HUES64 (cell line): Measurements from ENCODE around the gene MACROD2.

Source experiments
- H3K27ac ChIP-seq: 2 replicates; pipeline ENCODE4 v1.7.0; 2013; ENCODE audit warnings: low read depth, low read length, inconsistent platforms
- H3K27me3 ChIP-seq: 2 replicates; pipeline ENCODE4 v1.6.1; 2013; ENCODE audit warnings: mild to moderate bottlenecking, low read length; ENCODE audit not compliant: insufficient read depth
- H3K36me3 ChIP-seq: 2 replicates; pipeline ENCODE4 v1.6.1; 2013; ENCODE audit warnings: mild to moderate bottlenecking, low read length; ENCODE audit not compliant: insufficient read depth
- H3K4me1 ChIP-seq: 2 replicates; pipeline ENCODE4 v1.6.1; 2013; ENCODE audit warnings: mild to moderate bottlenecking, low read length, moderate library complexity; ENCODE audit not compliant: insufficient read depth
- H3K4me3 ChIP-seq: 2 replicates; pipeline ENCODE4 v1.5.1; 2013; ENCODE audit warnings: mild to moderate bottlenecking, low read length, moderate library complexity
- H3K9ac ChIP-seq: 2 replicates; pipeline ENCODE4 v1.6.1; 2013; ENCODE audit warnings: mild to moderate bottlenecking, low read depth, low read length
- H3K9me3 ChIP-seq: 2 replicates; pipeline ENCODE4 v1.6.1; 2013; ENCODE audit warnings: low read depth, low read length; ENCODE audit not compliant: insufficient read depth
- WGBS: fragments of 150-250, 120-280 bp; methylation state at CpG from one replicate; pipeline ENCODE4 v1.1.7; 2013; ENCODE audit warnings: missing lambda C conversion rate; 5-methylcytosine and 5-hydroxymethylcytosine counted together

The MACROD2 gene

GRCh38 chr20:15248618-15249395 is 1253.5 kb downstream of the MACROD2 start:
- WGBS: 93% methylated on average over 7 of the region's 7 CpGs

DNA sequence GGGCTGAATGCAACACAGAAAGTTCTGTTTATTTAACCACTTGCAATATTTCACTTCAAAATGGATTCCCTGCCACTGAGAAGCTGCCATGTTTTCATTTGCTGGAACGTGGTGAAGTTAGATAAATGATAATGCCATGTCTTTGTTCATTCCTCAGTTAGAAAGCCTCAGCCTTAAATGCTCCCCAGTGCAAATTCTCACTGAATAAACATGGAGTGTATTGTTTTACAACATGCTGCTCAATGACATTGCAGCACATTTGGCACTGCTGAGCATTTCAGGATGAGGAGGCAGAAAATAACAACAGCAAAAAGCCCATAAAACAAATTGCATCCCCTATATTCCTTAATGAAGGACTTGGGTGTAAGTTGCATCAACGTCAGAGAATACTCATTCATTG is 1255.9 kb downstream of the MACROD2 start:
- H3K36me3 ChIP-seq: no peaks in the 10 kb centered on the region
- no peak overlapping the region for H3K4me3 ChIP-seq
- H3K27me3 ChIP-seq: no peaks in the 10 kb centered on the region
- H3K9me3 ChIP-seq: no peaks in the 10 kb centered on the region
- 89% methylated on average over 1 of the region's 2 CpGs for WGBS
- no peak overlapping the region for H3K9ac ChIP-seq
- H3K27ac ChIP-seq: no peak overlapping the region
- H3K4me1 ChIP-seq: no peaks in the 10 kb centered on the region

More at GRCh38 chr20:15248618-15249395, 1253.5 kb downstream of the MACROD2 start:
- Histone ChIP-seq H3K36me3 (no peaks in the 10 kb centered on the region), H3K4me3 (no peak overlapping the region), H3K9ac (no peak overlapping the region), H3K27ac (no peak overlapping the region), H3K27me3 (no peaks in the 10 kb centered on the region), H3K9me3 (no peaks in the 10 kb centered on the region), H3K4me1 (no peaks in the 10 kb centered on the region)

DNA sequence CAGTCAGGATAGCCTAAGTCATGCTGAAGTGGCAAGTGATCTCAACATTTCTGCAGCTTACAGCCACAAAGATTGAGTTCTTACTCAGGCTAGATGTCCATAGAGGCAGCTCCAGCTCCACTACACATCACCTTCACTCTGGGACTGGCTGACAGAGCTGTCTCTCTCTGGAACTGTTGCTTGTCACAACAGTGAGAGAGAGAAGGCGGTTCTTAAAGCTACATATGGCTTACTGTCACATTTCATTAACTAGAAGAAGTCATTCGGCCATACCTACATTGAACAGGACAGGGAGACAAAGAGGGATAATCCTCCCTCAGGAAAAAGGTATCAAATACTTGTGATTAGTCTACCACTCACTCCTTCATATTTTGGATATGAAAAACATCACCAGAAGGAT is 1257.0 kb downstream of the MACROD2 start:
- H3K9me3 ChIP-seq: no peaks in the 10 kb centered on the region
- no peaks in the 10 kb centered on the region for H3K4me1 ChIP-seq
- H3K9ac ChIP-seq: no peak overlapping the region
- H3K36me3 ChIP-seq: no peaks in the 10 kb centered on the region
- no peak overlapping the region for H3K27ac ChIP-seq
- 100% methylated on average over 2 of the region's 2 CpGs for WGBS
- H3K4me3 ChIP-seq: no peak overlapping the region
- H3K27me3 ChIP-seq: no peaks in the 10 kb centered on the region

GRCh38 chr20:15253431-15253830 is 1258.1 kb downstream of the MACROD2 start:
- no peaks in the 10 kb centered on the region for H3K4me1 ChIP-seq
- whole genome bisulfite sequencing: 92% methylated on average over 5 of the region's 5 CpGs

GRCh38 chr20:15256676-15257568 is 1261.6 kb downstream of the MACROD2 start:
- Histone ChIP-seq H3K27ac (no peak overlapping the region), H3K4me3 (no peak overlapping the region), H3K9ac (no peak overlapping the region), H3K27me3 (no peaks in the 10 kb centered on the region), H3K36me3 (no peaks in the 10 kb centered on the region), H3K9me3 (no peaks in the 10 kb centered on the region), H3K4me1 (no peaks in the 10 kb centered on the region)
- 93% methylated on average over 3 of the region's 6 CpGs for WGBS

More at GRCh38 chr20:15253431-15253830, 1258.1 kb downstream of the MACROD2 start:
- no peaks in the 10 kb centered on the region for H3K9me3 ChIP-seq
- no peak overlapping the region for H3K27ac ChIP-seq
- no peaks in the 10 kb centered on the region for H3K36me3 ChIP-seq
- no peak overlapping the region for H3K4me3 ChIP-seq
- no peaks in the 10 kb centered on the region for H3K27me3 ChIP-seq
- H3K9ac ChIP-seq: no peak overlapping the region

DNA sequence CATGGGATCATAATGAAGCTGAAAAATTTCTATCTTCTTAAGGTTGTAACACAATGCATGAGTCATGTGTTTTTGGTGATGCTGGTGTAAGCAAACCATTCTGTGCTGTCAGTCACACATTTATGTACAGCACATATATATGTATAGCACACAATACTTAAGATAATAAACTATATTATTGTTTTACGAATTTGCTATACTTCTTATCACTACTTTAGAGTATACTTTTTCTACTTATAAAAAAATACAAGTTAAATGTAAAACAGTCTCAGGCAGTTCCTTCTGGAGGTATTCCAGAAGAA is 1262.2 kb downstream of the MACROD2 start:
- Histone ChIP-seq H3K4me1 (no peaks in the 10 kb centered on the region), H3K27ac (no peak overlapping the region), H3K9ac (no peak overlapping the region), H3K4me3 (no peak overlapping the region), H3K27me3 (no peaks in the 10 kb centered on the region), H3K9me3 (no peaks in the 10 kb centered on the region), H3K36me3 (no peaks in the 10 kb centered on the region)
- no CpG with 5 or more reads among the region's 1 CpG for WGBS

- no peaks in the 10 kb centered on the region for H3K27me3 ChIP-seq
- H3K27ac ChIP-seq: no peak overlapping the region
- H3K4me1 ChIP-seq: no peaks in the 10 kb centered on the region
- H3K9ac ChIP-seq: no peak overlapping the region
- no CpG with 5 or more reads among the region's 1 CpG for WGBS
- no peak overlapping the region for H3K4me3 ChIP-seq
- H3K36me3 ChIP-seq: no peaks in the 10 kb centered on the region
- no peaks in the 10 kb centered on the region; the same call in 1 of the 2 replicates for H3K9me3 ChIP-seq
Observed at GRCh38 chr20:15265581-15266309, 1270.4 kb downstream of the MACROD2 start.

DNA sequence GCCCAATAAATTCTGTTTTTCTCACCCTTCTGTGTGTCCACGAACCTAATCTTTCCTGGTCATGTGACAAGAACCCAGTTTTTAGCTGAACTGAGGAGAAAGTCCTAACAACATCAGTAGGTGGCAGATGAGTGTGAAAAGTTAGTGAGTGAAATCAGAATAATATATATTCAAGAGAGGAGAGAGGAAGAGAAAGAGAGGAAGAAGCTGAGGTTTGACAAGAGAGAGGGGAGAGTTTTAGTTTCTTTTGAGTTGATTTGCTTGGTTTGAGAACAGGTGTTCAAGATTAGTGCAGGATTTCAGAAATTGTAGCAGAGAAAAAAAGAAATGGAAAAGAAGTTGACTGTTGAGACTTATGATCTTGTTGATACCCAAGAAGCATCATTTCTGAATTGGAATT is 1272.6 kb downstream of the MACROD2 start:
- Histone ChIP-seq H3K27me3 (no peaks in the 10 kb centered on the region), H3K27ac (no peak overlapping the region), H3K36me3 (no peaks in the 10 kb centered on the region), H3K4me1 (no peaks in the 10 kb centered on the region), H3K9ac (no peak overlapping the region), H3K4me3 (no peak overlapping the region), H3K9me3 (no peaks in the 10 kb centered on the region; the same call in 1 of the 2 replicates)
- 100% methylated on average over 1 of the region's 1 CpG for WGBS

DNA sequence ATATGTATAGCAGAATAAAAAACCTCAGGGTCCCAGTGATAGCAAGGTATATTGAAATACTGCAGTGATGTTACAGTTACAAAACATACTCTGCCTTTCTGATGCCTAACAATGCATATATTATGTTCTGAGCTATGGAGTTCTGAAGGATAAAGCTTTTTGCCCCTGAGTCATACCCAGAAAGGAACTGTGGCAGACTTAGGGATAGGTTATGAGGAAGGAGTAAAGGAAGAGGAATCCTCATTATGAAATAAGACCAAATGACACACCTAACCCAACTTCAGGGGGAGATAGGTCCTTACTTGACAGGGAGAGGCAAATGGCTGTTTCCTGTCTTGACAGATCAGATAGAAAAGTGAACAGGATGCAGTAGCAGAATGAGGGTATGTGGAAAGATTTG is 1282.7 kb downstream of the MACROD2 start:
- Histone ChIP-seq H3K4me3 (no peak overlapping the region), H3K36me3 (no peaks in the 10 kb centered on the region), H3K9me3 (peaks cover 11% of the 10 kb centered on the region), H3K27me3 (no peaks in the 10 kb centered on the region), H3K9ac (no peak overlapping the region), H3K4me1 (no peaks in the 10 kb centered on the region), H3K27ac (no peak overlapping the region)

DNA sequence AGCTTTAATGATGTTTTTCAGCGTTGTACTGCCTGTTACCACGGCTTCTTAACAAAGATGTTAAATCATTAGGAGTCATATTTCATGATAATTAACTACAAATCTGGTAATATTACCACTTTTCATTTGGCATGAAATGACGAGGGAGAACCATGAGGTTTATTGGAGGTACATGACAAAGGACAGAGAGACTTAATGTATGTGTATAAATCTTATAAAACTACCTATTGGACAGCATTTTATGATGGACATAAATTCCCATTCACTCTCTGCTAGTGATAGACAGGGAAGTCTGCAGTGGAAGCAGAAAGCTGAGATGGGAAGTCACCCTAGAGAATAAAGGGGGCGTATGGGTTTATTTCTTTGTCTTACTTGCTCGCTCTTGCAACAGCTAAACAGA is 1292.0 kb downstream of the MACROD2 start:
- Histone ChIP-seq H3K27ac (no peak overlapping the region), H3K9ac (no peak overlapping the region), H3K4me1 (peaks cover 8% of the 10 kb centered on the region; the same call in 1 of the 2 replicates), H3K36me3 (no peaks in the 10 kb centered on the region), H3K27me3 (no peaks in the 10 kb centered on the region), H3K9me3 (no peaks in the 10 kb centered on the region), H3K4me3 (no peak overlapping the region)
- WGBS: 100% methylated on average over 2 of the region's 5 CpGs

DNA sequence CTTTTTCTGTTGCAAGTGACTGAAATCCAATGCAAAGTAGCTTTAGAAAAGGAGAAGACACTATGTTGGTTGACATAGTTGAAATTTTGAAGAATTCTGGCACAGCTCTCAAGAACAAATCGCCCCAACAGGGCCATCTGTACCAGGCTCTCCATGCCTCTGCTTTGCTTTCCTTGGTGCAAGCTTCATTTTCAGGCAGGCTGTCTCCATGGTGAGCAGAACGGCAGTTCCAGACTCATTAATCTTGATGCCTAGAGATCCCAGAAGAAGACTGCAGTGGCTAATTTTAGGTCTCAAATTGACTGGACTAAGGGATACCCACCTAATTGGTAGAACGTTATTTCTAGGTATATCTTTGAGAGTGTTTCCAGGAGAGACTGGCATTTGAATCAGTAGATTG is 1292.8 kb downstream of the MACROD2 start:
- H3K27me3 ChIP-seq: no peaks in the 10 kb centered on the region
- no peaks in the 10 kb centered on the region for H3K9me3 ChIP-seq
- no peak overlapping the region for H3K27ac ChIP-seq
- no peak overlapping the region for H3K4me3 ChIP-seq
- 97% methylated on average over 3 of the region's 3 CpGs for WGBS
- no peaks in the 10 kb centered on the region for H3K36me3 ChIP-seq
- peaks cover 8% of the 10 kb centered on the region; the same call in 1 of the 2 replicates for H3K4me1 ChIP-seq
- H3K9ac ChIP-seq: no peak overlapping the region
